Fibroblast of skin of abdomen (primary cell): ENCODE results near the gene PPOX.

ENCODE experiments used
- DNase-seq: peaks from one replicate; pipeline ENCODE4 v3.0.0-alpha.2; 2013

The PPOX gene

DNA sequence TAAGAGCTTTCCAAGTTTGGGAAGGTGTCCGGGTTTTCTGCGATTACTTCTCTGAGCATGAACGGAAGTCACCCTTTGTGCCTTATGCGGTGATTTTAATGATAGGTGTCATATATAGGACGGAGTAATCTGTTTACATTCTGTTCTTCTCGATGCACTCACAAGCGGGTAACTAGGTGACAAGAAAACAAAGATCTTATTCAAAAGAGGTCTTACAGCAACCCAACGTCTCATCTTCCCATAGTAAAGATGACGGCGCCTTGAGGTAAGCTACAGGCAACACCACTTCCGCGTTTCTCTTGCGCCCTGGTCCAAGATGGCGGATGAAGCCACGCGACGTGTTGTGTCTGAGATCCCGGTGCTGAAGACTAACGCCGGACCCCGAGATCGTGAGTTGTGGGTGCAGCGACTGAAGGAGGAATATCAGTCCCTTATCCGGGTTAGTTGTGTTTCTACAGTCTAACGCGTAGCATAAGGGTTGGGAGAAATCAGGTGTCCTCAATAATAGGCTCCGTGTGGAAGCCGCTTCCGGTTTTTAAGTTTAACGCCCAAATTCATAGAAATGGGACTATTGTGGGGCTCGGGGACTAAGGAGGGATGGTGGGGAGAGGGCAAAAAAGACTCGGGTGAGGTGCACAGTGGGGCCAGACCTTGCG, 12.4 kb upstream of the PPOX start, which contains the start of gene UFC1:
Gene UFC1 (plus strand): TSS at position 297 of the 656 bp plus-strand sequence. CDS start 20 bp downstream, at position 317.
- peak; percentile 90 for DNase-seq

DNA sequence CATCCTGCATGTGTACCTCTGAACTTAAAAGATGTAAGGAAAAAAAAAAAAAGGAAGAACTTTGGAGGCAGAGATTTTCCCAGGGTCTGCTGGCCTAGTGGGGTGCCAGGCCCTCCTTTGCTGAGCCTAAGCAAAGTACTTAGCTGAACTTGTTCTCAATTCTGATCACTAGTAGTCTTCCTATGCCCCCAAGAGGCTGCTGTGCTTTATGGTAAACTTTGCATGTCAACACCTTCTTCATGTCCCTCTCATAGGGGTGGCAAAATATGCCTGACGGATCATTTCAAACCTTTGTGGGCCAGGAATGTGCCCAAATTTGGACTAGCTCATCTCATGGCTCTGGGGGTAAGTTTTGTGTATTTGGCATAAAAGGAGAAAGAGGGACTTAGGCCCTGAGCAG, 8.4 kb upstream of the PPOX start:
- no peak for DNase-seq

DNA sequence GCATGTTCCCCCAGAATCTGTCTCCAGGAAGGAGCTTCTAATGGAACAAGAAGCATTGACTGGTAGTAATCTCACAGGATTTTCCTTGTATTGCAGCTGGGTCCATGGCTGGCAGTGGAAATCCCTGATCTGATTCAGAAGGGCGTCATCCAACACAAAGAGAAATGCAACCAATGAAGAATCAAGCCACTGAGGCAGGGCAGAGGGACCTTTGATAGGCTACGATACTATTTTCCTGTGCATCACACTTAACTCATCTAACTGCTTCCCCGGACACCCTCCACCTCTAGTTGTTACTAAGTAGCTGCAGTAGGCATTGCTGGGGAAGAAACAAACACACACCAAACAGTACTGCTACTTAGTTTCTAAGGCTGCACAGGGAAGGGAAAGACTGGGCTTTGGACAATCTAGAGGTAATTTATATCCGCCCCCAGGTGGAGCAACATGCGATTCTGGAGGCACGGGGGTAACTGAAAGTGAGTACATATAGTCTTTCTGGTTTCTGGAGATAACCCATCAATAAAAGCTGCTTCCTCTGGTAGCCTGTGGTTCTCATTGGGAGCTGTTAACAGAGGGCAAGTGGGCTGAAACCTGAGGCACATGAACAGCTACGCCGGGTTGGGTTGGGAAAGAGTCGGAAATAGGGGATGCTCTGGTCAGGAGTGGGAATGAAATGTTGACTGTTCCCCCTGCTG, 7.8 kb upstream of the PPOX start:
- no peak for DNase-seq

DNA sequence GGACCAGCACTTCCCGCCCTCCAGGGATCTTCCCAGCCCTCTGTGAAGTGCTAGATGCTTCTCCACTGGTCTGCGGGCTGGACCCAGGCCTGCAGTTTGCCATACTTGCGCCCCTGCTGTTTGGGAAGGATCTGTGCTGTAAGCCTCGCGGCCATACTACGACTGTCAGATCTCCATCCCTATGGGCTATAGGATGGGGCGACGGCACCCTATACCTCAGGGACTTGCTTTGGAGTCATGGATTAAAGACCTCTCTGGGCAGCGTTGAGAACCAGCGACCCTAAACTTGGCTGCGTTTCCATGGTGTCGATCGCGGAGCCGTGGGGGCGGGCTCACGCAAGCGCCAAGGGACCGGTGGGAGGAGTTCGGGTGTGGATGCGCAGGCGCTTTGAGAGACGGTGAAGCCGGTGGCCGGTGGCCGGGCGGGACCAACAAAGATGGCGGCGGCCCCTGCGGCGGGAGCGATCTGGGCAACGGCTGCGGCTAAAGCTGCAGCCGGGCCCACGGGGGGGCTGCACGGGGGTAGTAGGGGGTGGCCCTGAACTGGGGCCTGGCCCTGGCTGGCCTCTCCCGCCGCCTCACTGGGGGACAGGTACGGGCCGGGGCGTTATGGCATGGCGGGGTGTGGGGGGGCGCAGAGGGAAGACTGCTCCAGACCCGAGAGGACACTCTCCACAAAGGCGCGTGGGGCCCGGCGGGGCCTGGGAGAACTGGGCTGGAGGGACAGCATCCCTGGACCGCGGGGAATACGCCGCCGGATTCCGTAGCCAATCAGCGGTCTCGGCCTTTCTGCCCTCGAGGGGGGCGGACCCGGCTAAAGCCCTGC, 6.9 kb upstream of the PPOX start, which contains the start of gene USP21:
Gene USP21 (plus strand): TSS at position 414 of the 826 bp plus-strand sequence. CDS start 1,141 bp downstream, outside the sequence.
- peak; percentile 88 for DNase-seq

DNA sequence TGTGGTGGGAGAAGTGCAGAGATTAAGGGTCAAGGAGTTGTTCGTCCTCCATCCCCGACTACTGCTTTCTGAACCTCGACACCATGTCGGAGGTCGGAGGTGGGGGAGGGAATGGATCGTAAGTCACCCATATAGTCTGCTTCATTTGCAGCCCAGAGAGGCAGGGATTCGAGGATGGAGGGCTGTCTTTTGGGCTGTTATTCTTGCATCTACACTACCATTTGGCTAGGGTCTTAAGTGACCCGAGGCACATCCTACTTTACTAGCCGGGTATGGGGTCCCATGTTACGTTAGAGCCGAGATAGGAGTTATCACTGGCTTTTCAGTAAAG, 6.3 kb upstream of the PPOX start:
- no peak for DNase-seq

DNA sequence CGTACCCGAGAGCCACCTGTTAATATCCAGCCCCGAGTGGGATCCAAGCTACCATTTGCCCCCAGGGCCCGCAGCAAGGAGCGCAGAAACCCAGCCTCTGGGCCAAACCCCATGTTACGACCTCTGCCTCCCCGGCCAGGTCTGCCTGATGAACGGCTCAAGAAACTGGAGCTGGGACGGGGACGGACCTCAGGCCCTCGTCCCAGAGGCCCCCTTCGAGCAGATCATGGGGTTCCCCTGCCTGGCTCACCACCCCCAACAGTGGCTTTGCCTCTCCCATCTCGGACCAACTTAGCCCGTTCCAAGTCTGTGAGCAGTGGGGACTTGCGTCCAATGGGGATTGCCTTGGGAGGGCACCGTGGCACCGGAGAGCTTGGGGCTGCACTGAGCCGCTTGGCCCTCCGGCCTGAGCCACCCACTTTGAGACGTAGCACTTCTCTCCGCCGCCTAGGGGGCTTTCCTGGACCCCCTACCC, 5.5 kb upstream of the PPOX start:
- no peak for DNase-seq

DNA sequence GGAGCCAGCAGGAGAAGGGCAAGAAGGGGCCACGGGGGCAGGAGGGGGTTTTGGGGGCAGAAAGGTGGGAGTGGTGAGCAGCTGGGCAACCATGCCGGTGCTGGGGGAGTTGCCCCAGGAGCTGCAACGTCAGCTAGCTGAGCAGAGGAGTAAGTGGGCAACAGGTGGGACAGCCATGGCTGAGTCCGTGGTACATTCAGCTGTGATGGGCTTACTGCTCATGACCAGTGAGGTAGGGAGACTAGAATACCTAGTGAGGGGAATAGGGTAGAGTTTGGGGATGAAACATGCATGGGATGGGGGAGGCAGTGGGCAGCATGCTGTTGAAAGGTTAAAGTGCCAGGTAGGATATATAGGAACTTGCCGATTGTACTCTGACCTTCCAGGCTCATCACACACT, 4.6 kb upstream of the PPOX start:
- no peak for DNase-seq

DNA sequence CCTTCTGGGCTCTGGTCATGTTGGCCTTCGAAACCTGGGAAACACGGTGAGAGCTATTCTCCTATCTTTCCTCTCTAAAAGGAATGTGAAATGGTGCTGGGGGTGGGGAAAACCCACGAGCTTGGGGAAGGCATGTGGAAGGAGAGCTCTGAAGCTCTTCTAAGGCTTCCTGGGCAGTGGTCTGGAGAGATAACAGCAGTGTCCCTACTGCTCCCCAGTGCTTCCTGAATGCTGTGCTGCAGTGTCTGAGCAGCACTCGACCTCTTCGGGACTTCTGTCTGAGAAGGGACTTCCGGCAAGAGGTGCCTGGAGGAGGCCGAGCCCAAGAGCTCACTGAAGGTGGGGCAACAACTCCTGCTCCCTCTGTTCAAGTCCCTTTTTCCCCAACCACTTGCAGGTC, 4.2 kb upstream of the PPOX start:
- no peak for DNase-seq

DNA sequence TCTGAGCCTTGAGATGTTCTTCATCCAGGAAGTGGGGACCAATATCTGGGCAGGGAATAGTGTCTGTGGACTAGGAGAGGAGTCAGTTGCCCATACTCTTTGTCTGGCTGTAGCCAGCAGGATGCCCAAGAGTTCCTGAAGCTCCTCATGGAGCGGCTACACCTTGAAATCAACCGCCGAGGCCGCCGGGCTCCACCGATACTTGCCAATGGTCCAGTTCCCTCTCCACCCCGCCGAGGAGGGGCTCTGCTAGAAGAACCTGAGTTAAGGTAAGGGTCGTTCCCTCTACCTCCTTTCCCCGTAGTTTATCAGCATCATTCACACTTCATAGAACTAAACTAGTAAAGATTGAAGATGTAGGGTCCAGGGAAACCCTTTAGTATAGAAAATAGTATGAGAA, 3.4 kb upstream of the PPOX start:
- DNase-seq: no peak

DNA sequence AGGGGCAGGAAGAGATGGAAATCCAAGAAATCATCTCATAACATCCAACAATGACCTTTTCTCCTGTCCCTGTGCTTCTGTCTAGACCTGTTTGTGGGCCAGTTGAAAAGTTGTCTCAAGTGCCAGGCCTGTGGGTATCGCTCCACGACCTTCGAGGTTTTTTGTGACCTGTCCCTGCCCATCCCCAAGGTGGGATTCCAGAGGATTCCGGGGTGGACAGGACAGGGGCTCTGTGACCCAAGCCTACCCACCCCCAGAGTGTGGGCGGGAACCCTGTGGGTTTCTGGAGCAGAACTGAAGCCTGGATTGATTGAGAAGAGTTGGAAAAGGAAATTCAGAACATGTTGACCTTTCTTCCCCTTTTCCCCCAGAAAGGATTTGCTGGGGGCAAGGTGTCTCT, 2.4 kb upstream of the PPOX start:
- DNase-seq: no peak

DNA sequence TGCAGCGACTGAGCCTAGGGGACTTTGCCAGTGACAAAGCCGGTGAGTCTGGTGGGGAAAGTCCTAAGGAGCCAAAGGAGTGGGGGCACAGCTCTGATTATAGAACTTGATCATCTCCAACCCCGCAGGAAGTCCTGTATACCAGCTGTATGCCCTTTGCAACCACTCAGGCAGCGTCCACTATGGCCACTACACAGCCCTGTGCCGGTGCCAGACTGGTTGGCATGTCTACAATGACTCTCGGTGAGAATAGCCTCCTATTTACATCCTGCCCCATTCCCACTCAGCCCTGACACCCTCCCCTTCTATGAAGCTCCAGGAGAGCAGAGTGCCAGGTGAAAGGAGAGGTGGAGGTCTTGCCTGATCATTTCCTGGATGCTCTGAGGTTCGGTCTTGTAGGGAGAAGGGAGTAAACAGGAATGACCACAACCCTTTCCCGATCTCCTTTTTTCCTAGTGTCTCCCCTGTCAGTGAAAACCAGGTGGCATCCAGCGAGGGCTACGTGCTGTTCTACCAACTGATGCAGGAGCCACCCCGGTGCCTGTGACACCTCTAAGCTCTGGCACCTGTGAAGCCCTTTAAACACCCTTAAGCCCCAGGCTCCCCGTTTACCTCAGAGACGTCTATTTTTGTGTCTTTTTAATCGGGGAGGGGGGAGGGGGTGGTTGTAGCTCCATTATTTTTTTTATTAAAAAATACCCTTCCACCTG, 1.2 kb upstream of the PPOX start:
- no peak for DNase-seq

DNA sequence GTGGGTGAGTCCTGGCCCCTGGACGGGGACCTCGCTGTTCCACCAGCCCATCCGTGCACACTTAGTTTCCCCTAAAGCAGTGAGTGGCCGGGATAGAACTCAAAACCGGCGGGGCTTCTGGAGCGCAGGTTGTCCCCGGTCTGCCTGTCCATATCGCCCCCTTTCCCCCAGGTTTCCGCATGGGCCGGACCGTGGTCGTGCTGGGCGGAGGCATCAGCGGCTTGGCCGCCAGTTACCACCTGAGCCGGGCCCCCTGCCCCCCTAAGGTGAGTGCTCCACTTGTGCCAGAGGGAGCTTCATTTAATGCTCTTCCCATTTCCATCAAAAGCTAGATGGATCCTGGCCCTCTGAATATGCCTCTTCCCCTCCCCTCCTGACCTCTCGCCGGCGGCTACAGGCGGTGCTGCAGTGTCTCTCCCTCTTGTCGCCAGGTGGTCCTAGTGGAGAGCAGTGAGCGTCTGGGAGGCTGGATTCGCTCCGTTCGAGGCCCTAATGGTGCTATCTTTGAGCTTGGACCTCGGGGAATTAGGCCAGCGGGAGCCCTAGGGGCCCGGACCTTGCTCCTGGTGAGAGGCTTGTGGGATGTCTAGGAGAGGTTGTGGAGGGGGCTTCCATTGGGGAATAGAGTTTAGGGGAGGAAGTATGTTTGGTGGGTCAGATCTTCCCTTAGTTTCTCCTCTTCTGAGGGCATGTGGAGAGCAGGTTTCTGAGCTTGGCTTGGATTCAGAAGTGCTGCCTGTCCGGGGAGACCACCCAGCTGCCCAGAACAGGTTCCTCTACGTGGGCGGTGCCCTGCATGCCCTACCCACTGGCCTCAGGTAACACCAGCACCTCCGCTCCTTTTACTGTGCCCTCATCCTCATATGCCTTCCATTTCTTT, 683 bp downstream of the PPOX start:
- DNase-seq: no peak

DNA sequence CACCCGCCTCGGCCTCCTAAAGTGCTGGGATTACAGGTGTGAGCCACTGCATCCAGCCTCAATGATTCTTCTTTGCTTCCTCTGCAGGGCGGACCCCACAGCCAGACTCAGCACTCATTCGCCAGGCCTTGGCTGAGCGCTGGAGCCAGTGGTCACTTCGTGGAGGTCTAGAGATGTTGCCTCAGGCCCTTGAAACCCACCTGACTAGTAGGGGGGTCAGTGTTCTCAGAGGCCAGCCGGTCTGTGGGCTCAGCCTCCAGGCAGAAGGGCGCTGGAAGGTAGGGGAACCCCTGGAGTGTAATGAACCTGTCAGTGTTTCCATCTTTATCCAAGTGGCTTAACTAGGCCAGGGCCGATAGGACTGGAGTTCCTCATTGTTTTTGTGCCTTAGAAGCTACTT, 2.7 kb downstream of the PPOX start:
- DNase-seq: no peak

DNA sequence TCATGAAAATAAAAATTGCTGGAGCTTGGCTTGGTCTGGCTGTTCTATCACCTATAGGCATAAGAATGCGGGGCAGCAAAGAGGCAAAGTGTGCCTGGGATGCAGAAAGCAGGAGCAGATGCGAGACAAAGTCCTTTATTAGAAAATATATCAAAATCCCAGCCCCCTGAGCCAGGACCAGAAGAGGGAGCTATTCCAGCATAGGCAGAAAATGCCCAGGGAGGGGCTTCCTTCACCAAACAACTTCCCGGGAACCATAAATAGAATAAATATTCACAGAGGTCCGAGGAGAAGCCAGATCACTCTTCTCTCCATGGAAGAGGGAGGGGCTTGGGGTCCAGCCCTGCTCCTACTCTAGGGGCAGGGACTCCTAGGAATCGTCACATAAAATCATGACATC, 5.0 kb downstream of the PPOX start:
- no peak for DNase-seq

DNA sequence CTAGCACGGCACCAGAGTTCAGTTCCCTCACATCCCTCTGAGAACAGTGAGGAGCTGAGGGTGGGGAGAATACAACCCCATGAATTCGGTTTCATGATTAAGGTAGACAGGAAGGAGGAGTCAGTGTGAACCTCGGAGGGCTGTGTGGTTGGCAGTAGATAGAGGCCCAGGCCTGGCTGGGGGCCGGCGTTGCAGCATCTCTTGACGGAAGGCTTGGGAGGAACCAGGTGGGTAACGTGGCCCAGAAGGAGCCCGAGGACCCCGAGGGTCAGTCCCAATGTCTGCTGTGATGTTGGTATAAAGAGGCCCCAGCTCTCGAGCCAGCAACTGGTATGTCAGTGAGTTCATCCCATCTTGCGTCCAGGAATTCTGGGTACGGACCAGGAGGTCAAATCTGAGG, 5.5 kb downstream of the PPOX start:
- DNase-seq: no peak

DNA sequence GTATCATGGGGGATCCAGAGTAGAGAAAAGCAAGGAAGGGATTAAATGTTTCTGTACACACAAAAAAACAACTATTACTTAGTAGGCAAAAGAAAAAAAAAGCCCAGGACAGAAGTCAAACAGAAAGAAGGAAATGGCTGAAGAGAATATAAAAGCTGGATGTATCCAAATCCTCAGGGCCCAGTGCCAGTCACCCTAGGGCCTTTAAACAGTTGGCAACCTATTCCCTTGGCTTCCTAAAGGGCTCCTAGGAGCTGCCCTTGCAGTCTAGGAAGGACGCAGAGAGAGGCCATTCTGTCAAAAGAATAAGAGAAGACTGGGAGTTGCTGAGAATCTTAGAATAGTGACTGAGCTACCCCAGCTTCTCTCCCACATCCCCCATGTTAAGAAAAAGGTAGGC, 6.1 kb downstream of the PPOX start:
- DNase-seq: no peak

DNA sequence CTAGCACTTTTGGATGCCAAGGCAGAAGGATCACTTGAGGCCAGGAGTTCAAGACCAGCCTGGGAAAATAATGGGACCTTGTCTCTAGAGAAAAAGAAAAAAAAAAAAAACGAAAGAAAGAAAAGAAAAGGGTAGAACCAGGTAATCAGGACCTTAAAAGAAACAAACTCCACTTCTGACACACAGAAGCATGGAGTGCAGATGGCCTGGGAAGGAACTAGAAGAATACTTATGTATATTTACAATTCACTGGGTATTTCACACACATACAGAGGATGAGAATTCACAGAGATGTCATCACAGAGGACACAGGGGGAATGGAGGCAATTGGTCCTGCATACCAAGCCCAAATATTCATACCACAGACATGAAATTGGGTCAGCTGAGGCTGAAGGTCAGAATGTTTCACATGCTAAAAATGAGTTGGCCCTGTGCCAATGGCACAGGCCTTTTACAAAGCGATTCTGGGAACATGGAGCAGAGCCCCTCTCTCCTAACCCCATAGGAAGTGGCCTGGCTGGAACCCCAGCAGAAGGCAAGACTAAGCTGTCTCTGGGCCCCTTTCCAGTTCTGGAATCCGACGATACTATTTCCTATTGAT, 6.7 kb downstream of the PPOX start:
- peak; percentile 94 for DNase-seq

DNA sequence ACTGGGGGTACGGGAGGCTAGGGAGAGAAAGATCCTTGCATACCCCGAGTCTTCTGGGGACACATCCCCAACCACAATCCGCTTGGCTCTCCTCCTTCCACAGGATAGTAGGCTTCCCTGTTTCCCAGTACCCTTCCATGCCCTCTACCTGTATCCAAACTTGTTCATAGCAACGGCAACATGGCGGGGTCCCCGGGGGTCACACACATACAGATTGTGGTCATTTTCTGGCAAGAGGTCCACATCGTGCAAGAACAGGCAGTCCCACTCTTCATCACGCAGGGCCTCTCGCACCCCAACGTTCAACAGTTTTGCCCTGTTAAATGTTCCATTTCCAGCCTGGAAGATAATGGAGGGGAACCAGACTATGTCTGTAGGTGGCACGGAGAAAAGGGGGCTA, 7.5 kb downstream of the PPOX start:
- no peak for DNase-seq

DNA sequence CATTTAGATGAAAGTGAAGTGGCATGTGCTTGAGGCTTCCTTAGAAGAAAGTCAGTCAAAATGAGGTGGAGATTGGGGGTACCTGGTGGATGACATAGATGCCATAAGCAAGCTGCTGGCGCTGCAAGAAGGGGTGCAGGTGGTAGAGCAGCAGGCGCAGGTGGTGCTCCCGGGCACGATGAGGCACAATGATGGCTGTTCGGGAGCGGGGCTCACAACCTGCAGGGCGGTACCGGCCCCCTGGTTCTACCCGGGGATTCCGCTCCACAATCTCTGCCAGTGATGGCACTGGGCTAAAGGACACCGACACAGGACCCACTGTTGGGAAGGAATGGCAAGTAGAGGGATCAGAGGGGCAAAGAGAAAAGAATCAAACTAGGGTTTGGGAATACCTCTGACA, 8.7 kb downstream of the PPOX start:
- no peak for DNase-seq

DNA sequence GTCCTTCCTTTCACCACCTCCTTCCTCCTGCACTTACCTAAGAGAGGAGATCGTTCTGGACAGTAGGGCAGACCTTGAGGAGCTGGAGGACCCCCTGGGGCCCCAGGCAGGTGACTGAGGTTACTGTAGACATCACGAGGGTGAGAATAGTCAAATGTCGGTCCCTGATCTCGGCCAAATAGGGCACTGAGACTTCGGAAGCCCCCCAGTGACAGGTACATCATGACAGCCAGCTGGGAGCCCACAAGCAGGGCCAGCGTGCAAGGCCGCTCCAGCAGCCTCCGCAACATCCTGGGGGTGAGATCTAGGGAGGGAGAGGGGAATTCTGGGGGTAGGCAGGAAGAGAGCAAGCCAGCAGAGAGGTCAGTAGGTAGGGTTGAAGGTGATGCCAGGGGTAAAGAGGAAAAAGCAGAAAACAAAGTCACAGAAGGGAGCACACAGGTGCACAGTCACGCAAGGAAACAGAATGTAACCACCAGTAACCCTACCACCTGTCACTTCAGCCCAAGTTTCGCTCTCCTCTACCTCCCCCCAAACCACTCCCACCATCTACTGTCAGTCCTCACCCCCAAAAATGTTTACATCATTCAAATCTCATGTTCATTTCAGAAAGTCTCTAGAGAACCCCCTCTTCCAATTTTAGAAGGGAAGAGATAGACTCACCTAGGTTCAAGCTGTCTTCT, 9.7 kb downstream of the PPOX start:
- DNase-seq: no peak
